GM18507 (cell line): Measurements from ENCODE around the gene GRIN2C.
"Not testable (repeated sequence)": the region's sequence is repeated elsewhere in the genome, so short reads cannot be mapped to it uniquely, and the experiment has no call there.

Source experiments
- DNase-seq: peaks from one replicate; pipeline ENCODE4 v3.0.0; 2011; ENCODE audit warnings: low read depth; ENCODE audit not compliant: insufficient read length; ENCODE audit errors: extremely low spot score
- FAIRE-seq: peaks from 2 replicates; lab custom pipeline; 2011; peaks lifted over from hg19 to GRCh38; lab: Jason Lieb, UNC

Gene GRIN2C

GRCh38 chr17:74859459-74860228 lies at the start of gene GRIN2C:
Gene GRIN2C (minus strand): TSS chr17:74859885. CDS start chr17:74855092, 4,793 bp downstream.
- DNase-seq: no peak
- no peak for FAIRE-seq

- not testable (repeated sequence) for FAIRE-seq, DNase-seq
Observed at GRCh38 chr17:74909097-74909496, 49.4 kb upstream of the GRIN2C start.

- FAIRE-seq: no peak
- no peak for DNase-seq
Observed at GRCh38 chr17:74907012-74907411, 47.3 kb upstream of the GRIN2C start.

- not testable (repeated sequence) for FAIRE-seq, DNase-seq
Observed at GRCh38 chr17:74906214-74906793, 46.6 kb upstream of the GRIN2C start.

- FAIRE-seq (no peak), DNase-seq (no peak)
Observed at GRCh38 chr17:74904687-74905409, 45.2 kb upstream of the GRIN2C start.

GRCh38 chr17:74903671-74904070 lies 44.0 kb upstream of the GRIN2C start:
- FAIRE-seq: no peak
- DNase-seq: no peak

GRCh38 chr17:74903034-74903433 lies 43.3 kb upstream of the GRIN2C start:
- DNase-seq (no peak), FAIRE-seq (no peak)

- FAIRE-seq: no peak
- no peak for DNase-seq
Observed at GRCh38 chr17:74901353-74902135, 41.9 kb upstream of the GRIN2C start.

GRCh38 chr17:74900208-74900607 lies 40.5 kb upstream of the GRIN2C start:
- no peak for FAIRE-seq
- DNase-seq: no peak

GRCh38 chr17:74898376-74898946 lies 38.8 kb upstream of the GRIN2C start:
- DNase-seq (no peak), FAIRE-seq (no peak)

GRCh38 chr17:74893936-74894671 lies 34.4 kb upstream of the GRIN2C start:
- DNase-seq (no peak), FAIRE-seq (no peak)

GRCh38 chr17:74892974-74893911 lies 33.6 kb upstream of the GRIN2C start, which contains the start of gene FADS6:
Gene FADS6 (minus strand): TSS chr17:74893633. CDS start chr17:74893595, 38 bp downstream.
- DNase-seq (no peak), FAIRE-seq (no peak)

- FAIRE-seq: no peak
- DNase-seq: no peak
Observed at GRCh38 chr17:74892013-74892841, 32.5 kb upstream of the GRIN2C start.

- DNase-seq: no peak
- no peak for FAIRE-seq
Observed at GRCh38 chr17:74890554-74890953, 30.9 kb upstream of the GRIN2C start.

- FAIRE-seq (no peak), DNase-seq (no peak)
Observed at GRCh38 chr17:74888469-74888868, 28.8 kb upstream of the GRIN2C start.

- DNase-seq: no peak
- no peak for FAIRE-seq
Observed at GRCh38 chr17:74883241-74883745, 23.6 kb upstream of the GRIN2C start.
